Raji (cell line): ENCODE measurements around the gene EDARADD.

Source experiments
- POLR2A ChIP-seq: IDR thresholded peaks from 2 replicates; pipeline ENCODE4 v1.6.1; 2011; ENCODE audit warnings: low read depth, low read length, control low read depth; ENCODE audit not compliant: insufficient read depth

The EDARADD gene

GRCh38 chr1:236511735-236512418 is 117.8 kb downstream of the EDARADD start:
- no peak for TF ChIP-seq POLR2A

GRCh38 chr1:236514703-236515442 is 120.8 kb downstream of the EDARADD start:
- no peak for TF ChIP-seq POLR2A

DNA sequence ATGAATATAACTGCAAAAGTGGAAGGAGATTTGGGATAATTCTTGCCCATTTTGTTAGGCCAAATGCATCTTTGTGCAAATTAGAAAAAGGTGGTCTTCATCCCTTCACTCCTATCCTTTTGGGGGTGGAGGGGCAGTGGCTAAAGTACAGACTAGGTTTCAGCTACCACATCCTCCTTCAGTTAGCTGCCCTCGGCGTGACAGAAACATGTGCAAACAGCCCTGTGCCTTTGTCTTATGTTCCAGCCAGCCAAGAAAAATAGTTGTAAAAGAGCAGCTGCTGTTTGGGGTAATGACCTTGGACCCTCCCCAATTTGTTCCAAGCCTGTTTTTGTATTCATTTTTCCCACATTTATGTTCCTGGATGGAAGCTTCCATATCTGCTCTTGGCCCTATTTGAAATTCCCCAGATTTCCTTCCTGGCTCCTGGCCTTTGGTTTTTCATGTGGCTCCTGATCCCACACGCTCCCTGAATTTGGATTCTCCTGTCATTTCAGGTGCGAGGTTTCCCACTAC is 121.4 kb downstream of the EDARADD start:
- TF ChIP-seq POLR2A, result no peak

- TF ChIP-seq POLR2A, result no peak
These were observed 123.0 kb downstream of the EDARADD start for GRCh38 chr1:236516929-236517704.

DNA sequence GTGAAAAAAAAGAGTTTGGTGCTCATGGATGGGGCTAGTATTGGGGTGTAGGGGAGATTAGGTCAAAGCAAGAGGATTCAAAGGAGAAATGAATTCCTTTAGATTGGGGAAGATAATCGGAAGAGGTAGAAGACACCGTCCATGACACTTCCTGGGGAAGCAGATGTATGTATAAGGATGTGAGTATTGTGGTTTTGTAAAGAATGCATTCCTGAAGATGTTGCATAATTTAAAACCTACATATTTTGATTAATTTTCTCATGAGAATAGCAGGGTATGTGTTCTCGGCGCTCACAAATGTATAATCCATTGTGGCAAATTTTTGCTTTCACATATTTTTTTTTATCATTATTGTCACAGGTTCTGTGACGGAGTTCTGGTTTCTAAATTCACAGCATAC is 124.2 kb downstream of the EDARADD start:
- no peak for TF ChIP-seq POLR2A

- no peak for TF ChIP-seq POLR2A
These were observed 126.4 kb downstream of the EDARADD start for GRCh38 chr1:236520445-236521005.

- no peak for TF ChIP-seq POLR2A
These were observed 129.0 kb downstream of the EDARADD start for GRCh38 chr1:236522937-236523703.

DNA sequence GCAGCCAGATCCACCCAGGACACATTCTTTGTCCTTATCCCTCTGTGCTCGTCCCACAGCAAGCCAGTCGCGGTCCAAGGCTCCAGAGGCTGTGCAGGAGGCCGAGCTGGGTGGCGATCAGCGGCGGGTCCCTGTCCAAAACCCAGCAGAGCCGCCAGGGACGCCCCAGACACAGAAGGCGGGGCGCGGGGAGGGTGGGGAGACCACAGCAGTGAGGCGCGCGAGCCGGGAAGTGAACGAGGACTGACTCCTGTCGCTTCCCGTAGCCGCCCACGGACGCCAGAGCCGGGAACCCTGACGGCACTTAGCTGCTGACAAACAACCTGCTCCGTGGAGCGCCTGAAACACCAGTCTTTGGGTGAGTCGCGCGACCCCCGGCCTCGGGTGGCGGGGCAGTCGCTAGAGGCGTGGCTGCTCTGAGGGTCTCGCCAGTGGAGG is 129.6 kb downstream of the EDARADD start, which contains the start of gene LGALS8:
TSS of gene LGALS8 (plus strand) at position 279 of the 438 bp plus-strand sequence. CDS start 2,089 bp downstream, outside the sequence.
- TF ChIP-seq POLR2A, result no peak

DNA sequence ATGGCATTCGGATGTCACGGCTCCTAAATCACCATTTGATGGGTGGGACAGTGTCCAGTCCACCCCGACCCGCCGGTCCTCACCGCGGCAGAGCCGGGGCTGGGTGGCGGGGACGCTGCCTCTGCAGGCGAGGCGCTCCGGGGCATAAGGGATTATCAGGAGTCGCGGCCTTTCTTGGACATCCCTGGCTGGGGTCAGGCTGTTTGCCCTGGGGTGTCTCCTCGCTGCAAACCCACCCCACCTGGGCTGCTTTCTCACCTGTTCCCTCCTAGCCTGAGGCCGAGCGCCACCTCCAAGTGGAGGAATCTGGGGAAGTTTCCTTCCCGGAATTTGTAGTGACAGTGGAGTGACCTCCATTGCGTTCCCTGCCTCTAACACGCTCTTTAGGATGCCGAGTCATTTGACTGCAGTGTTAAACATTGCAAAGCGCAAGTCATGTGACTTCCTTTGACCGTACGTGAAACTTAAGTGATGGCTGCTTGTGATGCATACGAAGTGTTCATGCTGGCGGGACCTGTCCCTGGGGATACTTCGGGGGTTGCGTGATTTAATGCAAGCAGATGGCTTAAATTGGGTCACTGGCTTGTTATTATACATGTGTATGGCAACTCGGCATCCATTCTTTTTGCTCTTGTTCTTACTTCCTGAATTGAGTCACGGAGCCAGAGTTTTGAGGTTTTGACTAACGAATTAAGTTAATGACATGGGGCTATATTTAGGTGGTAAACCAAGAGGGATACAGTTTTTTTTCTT is 130.2 kb downstream of the EDARADD start:
- no peak for TF ChIP-seq POLR2A

- TF ChIP-seq POLR2A, result no peak
These were observed 130.8 kb downstream of the EDARADD start for GRCh38 chr1:236524895-236525184.

DNA sequence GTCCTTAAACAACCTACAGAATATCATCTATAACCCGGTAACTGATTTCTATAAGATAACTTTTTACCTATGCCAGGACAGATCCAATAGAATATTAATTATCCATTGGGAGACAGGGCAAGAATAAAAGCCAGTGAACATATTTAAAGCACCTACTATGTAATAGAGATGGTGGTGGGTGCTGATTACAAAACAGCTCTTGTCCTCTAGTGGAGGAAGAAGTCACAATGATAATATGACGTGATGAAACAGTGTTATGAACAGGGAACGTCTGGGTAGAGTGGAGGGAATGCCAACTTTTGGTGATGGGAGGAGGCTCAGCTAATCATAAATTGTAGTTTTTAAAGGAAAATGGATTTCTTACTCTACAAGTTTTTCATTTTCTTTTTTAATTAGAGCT is 132.0 kb downstream of the EDARADD start:
- TF ChIP-seq POLR2A, result no peak

DNA sequence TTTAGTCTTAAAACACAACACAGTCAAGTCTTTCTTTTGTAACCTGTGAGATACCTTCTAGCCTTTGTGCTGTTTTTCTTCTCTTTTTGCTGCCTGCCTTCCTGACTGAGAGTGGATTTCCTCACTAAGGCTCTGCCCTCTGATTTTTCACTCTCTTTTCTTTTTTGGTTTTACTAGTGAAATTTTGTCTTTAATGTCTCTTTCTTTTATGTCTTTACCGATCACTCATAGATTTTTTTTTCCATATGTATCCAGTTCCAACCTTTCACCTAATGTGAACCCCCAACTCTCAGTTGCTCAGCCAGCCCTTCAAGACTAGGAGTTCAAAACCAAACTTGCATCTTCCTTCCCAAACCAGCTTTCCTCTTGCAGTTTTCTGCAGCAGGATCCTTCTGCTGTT is 136.2 kb downstream of the EDARADD start:
- TF ChIP-seq POLR2A, result no peak

DNA sequence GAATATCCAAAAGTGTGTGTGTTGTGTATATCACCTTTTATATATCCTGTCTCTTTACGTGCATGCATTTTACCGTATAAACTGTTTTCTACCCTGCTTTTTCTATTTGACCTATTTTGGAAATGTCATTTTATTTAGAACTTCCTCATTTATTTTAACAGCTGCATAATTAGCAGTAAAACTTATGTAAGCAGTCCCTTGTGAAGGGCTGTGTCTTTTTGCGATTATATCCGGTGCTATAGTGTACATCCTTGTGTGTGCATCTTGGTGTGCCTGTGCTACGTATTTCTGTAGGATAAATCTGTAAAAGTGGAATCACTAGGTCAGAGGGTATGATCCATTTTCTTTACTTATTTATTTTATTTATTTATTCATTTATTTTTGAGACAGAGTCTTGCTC is 136.9 kb downstream of the EDARADD start:
- no peak for TF ChIP-seq POLR2A

DNA sequence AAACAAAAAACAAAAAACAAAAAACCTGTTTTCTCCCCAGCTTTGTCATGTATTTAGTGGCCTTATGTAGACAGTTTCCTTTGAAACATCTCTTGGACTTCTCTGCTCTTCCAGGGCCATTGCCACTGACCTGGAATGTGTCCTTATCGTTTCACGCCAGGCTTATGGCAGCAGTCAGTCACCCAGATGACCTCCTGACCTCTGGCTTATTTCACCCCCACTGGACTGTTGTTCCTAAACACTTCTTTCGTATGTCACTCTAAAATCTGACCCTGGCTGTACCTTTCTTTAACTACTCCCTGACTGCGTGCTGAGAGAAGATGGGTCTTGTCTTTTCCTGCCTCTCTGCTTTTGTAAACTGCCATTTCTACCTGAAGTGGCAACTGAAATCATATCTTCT is 138.8 kb downstream of the EDARADD start:
- no peak for TF ChIP-seq POLR2A
